H1 (cell line): ENCODE data around the gene TRIM68. TPM values are rescaled to one million over a fixed set of nuclear protein-coding genes. Genes with fewer than 3 reads are reported as not detected.
A peak's percentile ranks its signal among the peaks of the same experiment; 100 is the strongest.

ENCODE experiments used
- CTCF ChIA-PET: fragments of 300-600 bp; sonication (Branson Sonifier 250); formaldehyde crosslinking; loops from one replicate; lab custom pipeline; 2021; ENCODE audit not compliant: partially characterized antibody; lab: Charles Lee
- POLR2A ChIA-PET: fragments of 300-600 bp; sonication (Branson Sonifier 250); formaldehyde crosslinking; loops from one replicate; lab custom pipeline; 2021; ENCODE audit warnings: inconsistent platforms; ENCODE audit not compliant: partially characterized antibody; lab: Charles Lee
- DNase-seq, 2 experiments: peaks; one replicate each; pipeline versions ENCODE4 v3.0.0 to v3.0.0-alpha.2; 2010 to 2022; ENCODE audit warnings: low spot score in 2 of 2, low read depth in 1 of 2, mixed read lengths in 1 of 2
- FAIRE-seq: peaks from 2 replicates; lab custom pipeline; 2011; peaks lifted over from hg19 to GRCh38; lab: Jason Lieb, UNC
- H2AFZ ChIP-seq: 2 replicates; pipeline ENCODE4 v1.8.1; 2012; ENCODE audit warnings: low read length, inconsistent platforms
- H2AK5ac ChIP-seq: 2 replicates; pipeline ENCODE4 v1.6.1; 2013; ENCODE audit warnings: low read depth, low read length
- H2BK120ac ChIP-seq: replicated peaks from 2 replicates; pipeline ENCODE3; 2013; ENCODE audit warnings: low read depth, low read length, inconsistent platforms
- H2BK12ac ChIP-seq: 2 replicates; pipeline ENCODE4 v1.6.1; 2013; ENCODE audit warnings: low read depth, low read length
- H2BK15ac ChIP-seq: 2 replicates; pipeline ENCODE4 v1.6.1; 2013; ENCODE audit warnings: low read length
- H2BK20ac ChIP-seq: 2 replicates; pipeline ENCODE4 v1.6.1; 2013; ENCODE audit warnings: low read length
- H2BK5ac ChIP-seq: 2 replicates; pipeline ENCODE4 v1.6.1; 2013; ENCODE audit warnings: low read depth, low read length
- H3K14ac ChIP-seq: 2 replicates; pipeline ENCODE4 v1.6.1; 2013; ENCODE audit warnings: inconsistent platforms; ENCODE audit not compliant: insufficient read length
- H3K18ac ChIP-seq: 2 replicates; pipeline ENCODE4 v1.6.1; 2013; ENCODE audit warnings: low read length; ENCODE audit errors: extremely low read depth
- H3K23ac ChIP-seq: 2 replicates; pipeline ENCODE4 v1.6.1; 2013; ENCODE audit warnings: inconsistent platforms; ENCODE audit not compliant: insufficient read length
- H3K23me2 ChIP-seq: 2 replicates; pipeline ENCODE4 v1.6.1; 2013; ENCODE audit warnings: low read depth, low read length
- H3K27ac ChIP-seq: 2 replicates; pipeline ENCODE4 v1.6.1; 2011; ENCODE audit warnings: low read depth, low read length, inconsistent platforms
- H3K27me3 ChIP-seq, 4 experiments: replicated peaks in 1 of 4; 1 replicate in 1 of 4; 2 replicates in 3 of 4; pipeline versions ENCODE4 v1.6.1 to v1.8.1; 2011 to 2013; ENCODE audit warnings: low read length in 3 of 4, mild to moderate bottlenecking in 3 of 4, inconsistent platforms in 2 of 4, mixed read lengths in 2 of 4, moderate library complexity in 1 of 4; ENCODE audit not compliant: control insufficient read depth in 3 of 4, insufficient read depth in 3 of 4; ENCODE audit errors: extremely low read depth in 1 of 4
- H3K36me3 ChIP-seq, 4 experiments: 2 replicates each; pipeline versions ENCODE4 v1.6.1 to v1.8.1; 2011 to 2013; ENCODE audit warnings: mild to moderate bottlenecking in 4 of 4, low read length in 3 of 4, moderate library complexity in 2 of 4, control low read depth in 1 of 4, inconsistent platforms in 1 of 4; ENCODE audit not compliant: insufficient read depth in 4 of 4, control insufficient read depth in 2 of 4
- H3K4ac ChIP-seq: replicated peaks from 2 replicates; pipeline ENCODE3; 2013; ENCODE audit warnings: low read length, low read depth, mixed read lengths, inconsistent platforms; ENCODE audit not compliant: insufficient read length
- H3K4me1 ChIP-seq, 4 experiments: replicated peaks in 1 of 4; 1 replicate in 1 of 4; 2 replicates in 3 of 4; pipeline versions ENCODE4 v1.6.1 to v1.8.1; 2011 to 2013; ENCODE audit warnings: low read length in 3 of 4, inconsistent platforms in 2 of 4, mixed read lengths in 1 of 4; ENCODE audit not compliant: insufficient read depth in 4 of 4, control insufficient read depth in 3 of 4
- H3K4me2 ChIP-seq, 2 experiments: 2 replicates each; pipeline versions ENCODE4 v1.6.1 to v1.8.1; 2011 to 2013; ENCODE audit warnings: low read depth in 2 of 2, low read length in 2 of 2, control low read depth in 1 of 2, inconsistent platforms in 1 of 2, mild to moderate bottlenecking in 1 of 2; ENCODE audit not compliant: insufficient read depth in 1 of 2
- H3K4me3 ChIP-seq, 4 experiments: fragments of 200-600, 300-600 bp in 1 of 4; sonication (generic), shearing (Covaris generic), sonication (Bioruptor Twin) in 1 of 4; 2 replicates each; pipeline versions ENCODE4 v1.5.1 to v1.8.1; 2011 to 2016; ENCODE audit warnings: low read length in 4 of 4, low read depth in 3 of 4, control low read depth in 2 of 4, inconsistent platforms in 2 of 4, mild to moderate bottlenecking in 2 of 4, mixed read lengths in 1 of 4, moderate library complexity in 1 of 4; ENCODE audit not compliant: insufficient read depth in 2 of 4; ENCODE audit errors: extremely low read depth in 1 of 4
- H3K56ac ChIP-seq: replicated peaks from 2 replicates; pipeline ENCODE3; 2013; ENCODE audit warnings: low read depth, mild to moderate bottlenecking, mixed read lengths, low read length, inconsistent platforms; ENCODE audit not compliant: insufficient read length
- H3K79me1 ChIP-seq: 2 replicates; pipeline ENCODE4 v1.6.1; 2013; ENCODE audit warnings: low read depth, low read length, control low read depth
- H3K79me2 ChIP-seq, 2 experiments: 2 replicates each; pipeline versions ENCODE4 v1.6.1 to v1.8.1; 2012 to 2013; ENCODE audit warnings: low read length in 2 of 2, mild to moderate bottlenecking in 2 of 2, inconsistent platforms in 1 of 2; ENCODE audit not compliant: insufficient read depth in 2 of 2, control insufficient read depth in 1 of 2
- H3K9ac ChIP-seq, 4 experiments: replicated peaks in 1 of 4; 1 replicate in 1 of 4; 2 replicates in 3 of 4; pipeline versions ENCODE4 v1.6.1 to v1.8.1; 2011 to 2013; ENCODE audit warnings: low read depth in 3 of 4, low read length in 3 of 4, control low read depth in 2 of 4, mild to moderate bottlenecking in 2 of 4, moderate library complexity in 2 of 4, inconsistent platforms in 1 of 4; ENCODE audit errors: extremely low read depth in 1 of 4
- H3K9me3 ChIP-seq, 2 experiments: 2 replicates each; pipeline versions ENCODE4 v1.6.1 to v1.8.1; 2012 to 2013; ENCODE audit warnings: mild to moderate bottlenecking in 2 of 2, moderate library complexity in 2 of 2, control low read depth in 1 of 2, inconsistent platforms in 1 of 2, low read depth in 1 of 2, low read length in 1 of 2, mixed read lengths in 1 of 2; ENCODE audit not compliant: insufficient read depth in 2 of 2
- H4K20me1 ChIP-seq, 2 experiments: replicated peaks in 1 of 2; 2 replicates each; pipeline versions ENCODE3 to v1.8.1; 2011 to 2013; ENCODE audit warnings: inconsistent platforms in 2 of 2, low read length in 2 of 2, mild to moderate bottlenecking in 1 of 2; ENCODE audit not compliant: insufficient read depth in 2 of 2, control insufficient read depth in 1 of 2
- H4K5ac ChIP-seq: 2 replicates; pipeline ENCODE4 v1.6.1; 2013; ENCODE audit warnings: low read length, low read depth, mixed read lengths, inconsistent platforms; ENCODE audit not compliant: insufficient read length
- H4K8ac ChIP-seq: 2 replicates; pipeline ENCODE4 v1.8.0; 2013; ENCODE audit warnings: mild to moderate bottlenecking, moderate library complexity, low read length, inconsistent platforms; ENCODE audit not compliant: insufficient read depth; ENCODE audit errors: extremely low read depth
- H4K91ac ChIP-seq: replicated peaks from 2 replicates; pipeline ENCODE3; 2013; ENCODE audit warnings: low read length, mixed read lengths, inconsistent platforms; ENCODE audit not compliant: insufficient read length
- FOSL1 ChIP-seq: IDR thresholded peaks from 2 replicates; pipeline ENCODE4 v1.6.1; 2011; ENCODE audit warnings: mild to moderate bottlenecking, low read depth, low read length, moderate library complexity; ENCODE audit not compliant: insufficient read depth
- RAD21 ChIP-seq, 2 experiments: IDR thresholded peaks in 1 of 2; conservative IDR thresholded peaks in 1 of 2; 2 replicates each; pipeline ENCODE4 v1.6.1; 2011; ENCODE audit warnings: low read depth in 2 of 2, low read length in 2 of 2, improper control_type of control experiment in 1 of 2, inconsistent platforms in 1 of 2, mild to moderate bottlenecking in 1 of 2, moderate library complexity in 1 of 2
- WGBS, 2 experiments: shearing (Covaris generic) in 1 of 2; methylation state at CpG; one replicate each; pipeline versions ENCODE4 v1.1.6 to v1.1.7; 2013 to 2015; ENCODE audit warnings: low lambda C conversion rate in 2 of 2, mixed read lengths in 2 of 2, inconsistent platforms in 1 of 2, low coverage in 1 of 2, missing lambda C conversion rate in 1 of 2; ENCODE audit not compliant: insufficient replicate concordance in 2 of 2, insufficient coverage in 1 of 2, insufficient read length in 1 of 2; ENCODE audit errors: extremely low coverage in 1 of 2, missing lambda C conversion rate in 1 of 2; 5-methylcytosine and 5-hydroxymethylcytosine counted together
- polyA plus RNA-seq, 7 experiments: library from polyadenylated mRNA; depleted of rRNA in 3 of 7; stranded (reverse) in 5 of 7; unstranded in 2 of 7; fragments of >200 nt in 5 of 7; fragments of 200-250 nt in 2 of 7; gene quantifications; 1 replicate in 5 of 7; 2 replicates in 1 of 7; 4 replicates in 1 of 7; pipeline versions ENCODE4 v1.2.1 to v1.2.3, GENCODE V29; 2011 to 2013; ENCODE audit warnings: missing spikeins in 2 of 7, mixed read lengths in 2 of 7
- total RNA-seq: library from RNA; stranded (reverse); fragmentation: NEBNext Ultra II Directional; extraction: Animal tissue kit (Norgen Biotek cat#: 25700); gene quantifications from 2 replicates; pipeline ENCODE4 v1.2.1, GENCODE V29; 2021
- TF ChIP-seq, protein P1 (sequence below), 3 experiments: IDR thresholded peaks; 1 replicate in 2 of 3; 2 replicates in 1 of 3; pipeline versions ENCODE4 v1.5.1 to v1.6.1; 2011; ENCODE audit warnings: low read length in 3 of 3, mild to moderate bottlenecking in 3 of 3, inconsistent platforms in 2 of 3, low read depth in 1 of 3, moderate library complexity in 1 of 3; ENCODE audit not compliant: insufficient read depth in 1 of 3; ENCODE audit errors: control extremely low read depth in 1 of 3

Gene TRIM68
- total and polyA plus RNA-seq, 2 of the 8 experiments (the other 6 are each of a cell fraction or from before 2014, with no cell fraction given): 3.4 to 5.7 TPM

DNA sequence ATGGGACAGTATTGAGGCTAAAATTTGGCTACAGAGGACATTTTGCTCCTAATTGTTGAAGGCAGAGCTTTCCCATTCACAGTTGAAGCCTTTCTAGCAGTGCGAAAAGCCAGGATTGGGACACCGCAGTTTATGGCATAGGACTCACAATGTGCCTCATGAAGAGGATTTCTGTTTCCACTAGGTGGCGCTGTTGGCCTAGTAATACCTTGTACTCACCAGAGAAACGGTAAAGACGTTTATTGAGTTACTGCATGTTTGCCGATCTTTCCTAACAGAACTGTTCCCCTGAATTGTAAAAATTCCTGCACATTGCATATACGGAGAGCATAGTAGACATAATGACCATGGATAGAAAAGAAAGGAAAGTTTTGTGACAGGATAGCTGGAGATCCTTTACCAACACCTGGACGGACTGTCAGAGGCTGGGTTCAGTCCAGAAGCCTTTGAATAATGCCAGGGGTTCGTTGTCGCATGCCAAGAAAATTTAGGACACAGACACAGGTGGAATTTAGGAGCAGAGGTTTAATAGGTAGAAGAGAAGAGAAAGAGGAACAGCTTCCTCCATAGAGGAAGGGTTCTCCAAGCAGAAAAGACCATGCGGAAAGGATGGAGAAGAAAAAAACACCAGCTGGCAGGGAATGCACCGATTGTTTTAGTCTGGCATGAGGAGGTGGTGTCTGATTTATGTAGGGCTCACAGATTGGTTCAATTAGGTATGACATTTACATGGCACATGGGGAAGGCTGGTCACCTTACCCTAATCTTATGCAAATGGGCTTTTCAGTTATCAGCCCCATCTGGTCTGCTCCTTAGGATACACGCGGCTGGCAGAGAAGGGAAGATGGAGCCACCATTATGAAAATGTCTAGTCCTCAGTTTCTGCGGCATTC, 18.4 kb upstream of the TRIM68 start:
- Histone ChIP-seq H4K20me1 (no peaks in the 10 kb centered on the region), H3K23me2 (no peaks in the 10 kb centered on the region), H3K79me2 (no peaks in the 10 kb centered on the region), H4K91ac (no peak overlapping the region), H3K23ac (no peak overlapping the region), H2BK5ac (no peak overlapping the region), H3K4me1 (no peaks in the 10 kb centered on the region), H3K79me1 (no peaks in the 10 kb centered on the region), H2BK15ac (no peak overlapping the region), H3K9ac (peak overlapping the region in 2 of 4 experiments; percentile 8 to 28; a peak in 2 of 7 replicates), H2AK5ac (no peak overlapping the region), H3K4me2 (no peak overlapping the region), H2BK12ac (no peak overlapping the region), H3K18ac (no peak overlapping the region), H3K4me3 (no peak overlapping the region), H3K56ac (no peak overlapping the region), H2BK120ac (no peak overlapping the region), H4K5ac (no peak overlapping the region), H3K14ac (no peak overlapping the region), H3K27ac (no peak overlapping the region), H3K27me3 (no peaks in the 10 kb centered on the region), H3K36me3 (no peaks in the 10 kb centered on the region), H2AFZ (peak overlapping the region; percentile 93; the same call in 1 of the 2 replicates), H2BK20ac (no peak overlapping the region), H3K9me3 (no peaks in the 10 kb centered on the region), H3K4ac (no peak overlapping the region), H4K8ac (no peak overlapping the region)
- peak; percentile 93 for FAIRE-seq
- 50% methylated on average over 15 of the region's 15 CpGs; no CpG with 5 or more reads in 1 of the 2 experiments for WGBS, 2 experiments
- DNase-seq: peak in 1 of 2 experiments; percentile 84
- ChIA-PET CTCF (interaction anchor here (0.7 to 6.1 kb wide), 24 partner anchors 12 to 1269 kb away, joined by 3 to 58 read pairs (median 4); partner anchors contain the start of genes OR51D1 and TRIM68), POLR2A (no interaction called here)
- TF ChIP-seq, protein P1, sequence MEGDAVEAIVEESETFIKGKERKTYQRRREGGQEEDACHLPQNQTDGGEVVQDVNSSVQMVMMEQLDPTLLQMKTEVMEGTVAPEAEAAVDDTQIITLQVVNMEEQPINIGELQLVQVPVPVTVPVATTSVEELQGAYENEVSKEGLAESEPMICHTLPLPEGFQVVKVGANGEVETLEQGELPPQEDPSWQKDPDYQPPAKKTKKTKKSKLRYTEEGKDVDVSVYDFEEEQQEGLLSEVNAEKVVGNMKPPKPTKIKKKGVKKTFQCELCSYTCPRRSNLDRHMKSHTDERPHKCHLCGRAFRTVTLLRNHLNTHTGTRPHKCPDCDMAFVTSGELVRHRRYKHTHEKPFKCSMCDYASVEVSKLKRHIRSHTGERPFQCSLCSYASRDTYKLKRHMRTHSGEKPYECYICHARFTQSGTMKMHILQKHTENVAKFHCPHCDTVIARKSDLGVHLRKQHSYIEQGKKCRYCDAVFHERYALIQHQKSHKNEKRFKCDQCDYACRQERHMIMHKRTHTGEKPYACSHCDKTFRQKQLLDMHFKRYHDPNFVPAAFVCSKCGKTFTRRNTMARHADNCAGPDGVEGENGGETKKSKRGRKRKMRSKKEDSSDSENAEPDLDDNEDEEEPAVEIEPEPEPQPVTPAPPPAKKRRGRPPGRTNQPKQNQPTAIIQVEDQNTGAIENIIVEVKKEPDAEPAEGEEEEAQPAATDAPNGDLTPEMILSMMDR (IDR thresholded peaks at IDR 0.05; ENCODE audit: control extremely low read depth in 1 of 3, insufficient read depth in 1 of 3, low read depth in 1 of 3, low read length in 3 of 3): peak; percentile 4 to 81 (median 65)
- TF ChIP-seq FOSL1 (no peak), RAD21 (IDR thresholded peaks at IDR 0.05 in 1 of 2, conservative IDR thresholded peaks at IDR 0.05 in 1 of 2; ENCODE audit: low read depth in 2 of 2, low read length in 2 of 2) (peak; percentile 93)
